ENCODE results near the gene INHBB. TPM values are rescaled to one million over a fixed set of nuclear protein-coding genes. Genes with fewer than 3 reads are reported as not detected.
A peak's percentile ranks its signal among the peaks of the same experiment; 100 is the strongest.
"Not testable (repeated sequence)": the region's sequence is repeated elsewhere in the genome, so short reads cannot be mapped to it uniquely, and the experiment has no call there.

The INHBB gene
- total RNA-seq, 6 experiments from 2014 or later = 0.37 to 15.9 (median 9.6) TPM

- no peaks in the 10 kb centered on the region for H3K4me1 ChIP-seq
- no peaks in the 10 kb centered on the region for H3K9me3 ChIP-seq
- H3K4me3 ChIP-seq = no peak overlapping the region
- no peaks in the 10 kb centered on the region for H3K27me3 ChIP-seq
- DNase-seq = peak in 2 of 3 donors; percentile 37 to 51
- no peaks in the 10 kb centered on the region for H3K36me3 ChIP-seq
- ATAC-seq = no peak
- intact Hi-C loops (cut with DNase I) = no loop called here
- 70% methylated on average over 8 of the region's 11 CpGs for WGBS (ENCODE audit: insufficient coverage, low coverage, low lambda C conversion rate, missing lambda C conversion rate)
- TF ChIP-seq CTCF (IDR thresholded peaks at IDR 0.05) (no peak), POLR2A (IDR thresholded peaks at IDR 0.05) (no peak)
- no peak overlapping the region for H3K27ac ChIP-seq
Measured at GRCh38 chr2:120390381-120391055, 44.6 kb downstream of the INHBB start.

GRCh38 chr2:120391382-120391781 is 45.4 kb downstream of the INHBB start:
- H3K27ac ChIP-seq, H3K27me3 ChIP-seq: not testable (repeated sequence)
- WGBS (ENCODE audit: insufficient coverage, low coverage, low lambda C conversion rate, missing lambda C conversion rate) = 27% methylated on average over 2 of the region's 2 CpGs

GRCh38 chr2:120391911-120392665 is 46.2 kb downstream of the INHBB start:
- peak in 1 of 3 donors; percentile 44 for DNase-seq

More at GRCh38 chr2:120391382-120391781, 45.4 kb downstream of the INHBB start:
- intact Hi-C loops (cut with DNase I); DNase-seq; H3K4me3 ChIP-seq; H3K36me3 ChIP-seq; ATAC-seq; H3K4me1 ChIP-seq; H3K9me3 ChIP-seq: not testable (repeated sequence)

GRCh38 chr2:120392923-120393322 is 47.0 kb downstream of the INHBB start:
- Histone ChIP-seq H3K36me3 (no peaks in the 10 kb centered on the region), H3K4me3 (no peak overlapping the region), H3K27ac (no peak overlapping the region), H3K9me3 (no peaks in the 10 kb centered on the region), H3K4me1 (no peaks in the 10 kb centered on the region), H3K27me3 (no peaks in the 10 kb centered on the region)
- ATAC-seq (no peak), DNase-seq (no peak)
- WGBS (ENCODE audit: insufficient coverage, low coverage, low lambda C conversion rate, missing lambda C conversion rate) = no CpG with 5 or more reads among the region's 1 CpG
- intact Hi-C loops (cut with DNase I) = no loop called here
- TF ChIP-seq CTCF (IDR thresholded peaks at IDR 0.05) (no peak), POLR2A (IDR thresholded peaks at IDR 0.05) (no peak)

More at GRCh38 chr2:120391911-120392665, 46.2 kb downstream of the INHBB start:
- Histone ChIP-seq H3K27ac (no peak overlapping the region), H3K4me3 (no peak overlapping the region), H3K27me3 (no peaks in the 10 kb centered on the region), H3K9me3 (no peaks in the 10 kb centered on the region), H3K36me3 (no peaks in the 10 kb centered on the region), H3K4me1 (no peaks in the 10 kb centered on the region)
- no peak for TF ChIP-seq CTCF (IDR thresholded peaks at IDR 0.05)
- TF ChIP-seq POLR2A (IDR thresholded peaks at IDR 0.05) = no peak
- intact Hi-C loops (cut with DNase I) = no loop called here
- no peak for ATAC-seq
- WGBS (ENCODE audit: insufficient coverage, low coverage, low lambda C conversion rate, missing lambda C conversion rate) = 96% methylated on average over 10 of the region's 16 CpGs

- WGBS (ENCODE audit: insufficient coverage, low coverage, low lambda C conversion rate, missing lambda C conversion rate) = 76% methylated on average over 3 of the region's 5 CpGs
- ATAC-seq = no peak
- H3K27me3 ChIP-seq = no peaks in the 10 kb centered on the region
- no peak overlapping the region for H3K27ac ChIP-seq
- intact Hi-C loops (cut with DNase I) = no loop called here
- no peak overlapping the region for H3K4me3 ChIP-seq
- H3K36me3 ChIP-seq = no peaks in the 10 kb centered on the region
- TF ChIP-seq POLR2A (IDR thresholded peaks at IDR 0.05) (no peak), CTCF (IDR thresholded peaks at IDR 0.05) (no peak)
- no peaks in the 10 kb centered on the region for H3K4me1 ChIP-seq
- no peaks in the 10 kb centered on the region for H3K9me3 ChIP-seq
- peak in 2 of 3 donors; percentile 29 to 37 for DNase-seq
Measured at GRCh38 chr2:120393456-120393855, 47.5 kb downstream of the INHBB start.

Data from right lobe of liver (tissue), 6 donors.